ENCODE measurements around the gene STYXL1.

DNA sequence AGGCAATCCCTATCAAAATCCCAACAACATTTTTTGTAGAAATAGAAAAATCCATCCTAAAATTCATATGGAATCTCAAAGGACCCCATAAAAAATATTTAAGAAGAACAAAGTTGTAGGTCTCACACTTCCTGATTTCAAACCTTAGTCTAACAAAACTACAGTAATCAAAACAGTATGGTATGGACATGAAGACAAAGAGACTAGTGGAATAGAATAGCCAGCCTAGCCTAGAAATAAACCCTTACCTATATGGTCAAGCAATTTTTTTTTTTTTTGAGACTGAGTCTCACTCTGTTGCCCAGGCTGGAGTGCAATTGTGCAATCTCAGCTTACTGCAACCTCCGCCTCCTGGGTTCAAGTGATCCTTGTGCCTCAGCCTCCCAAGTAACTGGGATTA, 49.8 kb downstream of the STYXL1 start:
- TF ChIP-seq POLR2A (IDR thresholded peaks at IDR 0.05; ENCODE audit: low read depth, low read length), result no peak
- no peak for TF ChIP-seq POLR2AphosphoS5 (IDR thresholded peaks at IDR 0.05; ENCODE audit: low read depth, low read length)

Measured in GM12892 (cell line).